ENCODE measurements around the gene PSMG3.

- TF ChIP-seq, protein P1, sequence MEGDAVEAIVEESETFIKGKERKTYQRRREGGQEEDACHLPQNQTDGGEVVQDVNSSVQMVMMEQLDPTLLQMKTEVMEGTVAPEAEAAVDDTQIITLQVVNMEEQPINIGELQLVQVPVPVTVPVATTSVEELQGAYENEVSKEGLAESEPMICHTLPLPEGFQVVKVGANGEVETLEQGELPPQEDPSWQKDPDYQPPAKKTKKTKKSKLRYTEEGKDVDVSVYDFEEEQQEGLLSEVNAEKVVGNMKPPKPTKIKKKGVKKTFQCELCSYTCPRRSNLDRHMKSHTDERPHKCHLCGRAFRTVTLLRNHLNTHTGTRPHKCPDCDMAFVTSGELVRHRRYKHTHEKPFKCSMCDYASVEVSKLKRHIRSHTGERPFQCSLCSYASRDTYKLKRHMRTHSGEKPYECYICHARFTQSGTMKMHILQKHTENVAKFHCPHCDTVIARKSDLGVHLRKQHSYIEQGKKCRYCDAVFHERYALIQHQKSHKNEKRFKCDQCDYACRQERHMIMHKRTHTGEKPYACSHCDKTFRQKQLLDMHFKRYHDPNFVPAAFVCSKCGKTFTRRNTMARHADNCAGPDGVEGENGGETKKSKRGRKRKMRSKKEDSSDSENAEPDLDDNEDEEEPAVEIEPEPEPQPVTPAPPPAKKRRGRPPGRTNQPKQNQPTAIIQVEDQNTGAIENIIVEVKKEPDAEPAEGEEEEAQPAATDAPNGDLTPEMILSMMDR (IDR thresholded peaks at IDR 0.05 in 4 of 5, conservative IDR thresholded peaks at IDR 0.05 in 1 of 5) = no peak
- TF ChIP-seq POLR2A (IDR thresholded peaks at IDR 0.05) = no peak
Observed at GRCh38 chr7:1550005-1550845, 19.6 kb downstream of the PSMG3 start.

Measured in gastrocnemius medialis (tissue), 4 donors.